Measurements from ENCODE around the gene SORCS3.

- no peak for TF ChIP-seq CTCF (IDR thresholded peaks at IDR 0.05 in 4 of 5, conservative IDR thresholded peaks at IDR 0.05 in 1 of 5)
- no peak for TF ChIP-seq POLR2A (IDR thresholded peaks at IDR 0.05)
Measured at GRCh38 chr10:105017116-105017515, 376.0 kb downstream of the SORCS3 start.
